HepG2 (cell line): ENCODE measurements around the gene LRRC45. TPM values are rescaled to one million over a fixed set of nuclear protein-coding genes. Genes with fewer than 3 reads are reported as not detected.

ENCODE experiments used
- ATF1 ChIP-seq: IDR thresholded peaks from 2 replicates; pipeline ENCODE4 v1.6.1; 2016; ENCODE audit warnings: mild to moderate bottlenecking, control low read depth
- ATF2 ChIP-seq: sonication (generic); formaldehyde crosslinking; IDR thresholded peaks from 2 replicates; pipeline ENCODE4 v1.4.0; 2020; ENCODE audit warnings: missing genetic modification reagents
- BRD4 ChIP-seq: sonication (generic); formaldehyde crosslinking; IDR thresholded peaks from 2 replicates; pipeline ENCODE4 v1.4.0; 2020; ENCODE audit warnings: missing genetic modification reagents
- DNMT3B ChIP-seq: conservative IDR thresholded peaks from 2 replicates; pipeline ENCODE4 v1.6.1; 2016; ENCODE audit warnings: missing biosample characterization, control low read depth
- GABPA ChIP-seq, 2 experiments: IDR thresholded peaks; 2 replicates each; pipeline ENCODE4 v1.6.1; 2011 to 2016; ENCODE audit warnings: low read depth in 2 of 2, low read length in 1 of 2, missing biosample characterization in 1 of 2, missing genetic modification characterization in 1 of 2
- HNRNPL ChIP-seq: fragments of 200-400 bp; formaldehyde crosslinking; IDR thresholded peaks from 2 replicates; pipeline ENCODE4 v1.6.1; 2017; ENCODE audit warnings: mild to moderate bottlenecking, low read depth, low read length
- MEIS2 ChIP-seq: sonication (generic); formaldehyde crosslinking; IDR thresholded peaks from 2 replicates; pipeline ENCODE4 v1.9.0; 2021; ENCODE audit warnings: mild to moderate bottlenecking, missing genetic modification reagents
- MXD4 ChIP-seq: IDR thresholded peaks from 2 replicates; pipeline ENCODE4 v1.6.1; 2016; ENCODE audit warnings: mild to moderate bottlenecking, missing biosample characterization, missing genetic modification reagents
- NFIB ChIP-seq: sonication (generic); formaldehyde crosslinking; IDR thresholded peaks from 2 replicates; pipeline ENCODE4 v1.9.0; 2021; ENCODE audit warnings: missing genetic modification reagents, mild to moderate bottlenecking, borderline replicate concordance
- PAF1 ChIP-seq: IDR thresholded peaks from 2 replicates; pipeline ENCODE4 v1.6.1; 2016; ENCODE audit warnings: missing genetic modification reagents, missing compliant biosample characterization
- PAWR ChIP-seq: sonication (generic); formaldehyde crosslinking; IDR thresholded peaks from 2 replicates; pipeline ENCODE4 v1.4.0; 2020; ENCODE audit warnings: missing genetic modification reagents, mild to moderate bottlenecking, borderline replicate concordance
- RCOR2 ChIP-seq: IDR thresholded peaks from 2 replicates; pipeline ENCODE4 v1.6.1; 2016; ENCODE audit warnings: missing biosample characterization, missing genetic modification reagents
- RFXANK ChIP-seq: IDR thresholded peaks from 2 replicates; pipeline ENCODE4 v1.6.1; 2016
- U2AF1 ChIP-seq: fragments of 200-400 bp; formaldehyde crosslinking; optimal IDR thresholded peaks from 2 replicates; pipeline ENCODE3; 2017; ENCODE audit warnings: mild to moderate bottlenecking, low read depth, low read length
- ZBTB20 ChIP-seq: sonication (generic); formaldehyde crosslinking; IDR thresholded peaks from 2 replicates; pipeline ENCODE4 v1.8.1; 2023; ENCODE audit warnings: missing genetic modification reagents, low read depth, mild to moderate bottlenecking, borderline replicate concordance
- ZFP36 ChIP-seq: fragments of 150-350 bp; IDR thresholded peaks from 2 replicates; pipeline ENCODE4 v1.6.1; 2018; ENCODE audit warnings: borderline replicate concordance, low read length, low read depth; ENCODE audit not compliant: partially characterized antibody
- ZNF12 ChIP-seq: sonication (generic); formaldehyde crosslinking; IDR thresholded peaks from 2 replicates; pipeline ENCODE4 v1.5.0; 2020; ENCODE audit warnings: missing genetic modification reagents
- ZNF18 ChIP-seq: sonication (generic); formaldehyde crosslinking; IDR thresholded peaks from 2 replicates; pipeline ENCODE4 v1.8.0; 2022; ENCODE audit warnings: mild to moderate bottlenecking, missing genetic modification reagents; ENCODE audit not compliant: insufficient replicate concordance
- ZNF709 ChIP-seq: sonication (generic); formaldehyde crosslinking; IDR thresholded peaks from 2 replicates; pipeline ENCODE4 v1.5.0; 2020; ENCODE audit warnings: mild to moderate bottlenecking, missing genetic modification reagents
- ZNF782 ChIP-seq: sonication (generic); formaldehyde crosslinking; IDR thresholded peaks from 2 replicates; pipeline ENCODE4 v1.4.0; 2020; ENCODE audit warnings: missing genetic modification reagents, mild to moderate bottlenecking, borderline replicate concordance
- polyA plus RNA-seq, 8 experiments: library from polyadenylated mRNA; depleted of rRNA in 3 of 8; stranded (reverse) in 7 of 8; unstranded in 1 of 8; fragments of >200 nt; fragmentation: Illumina TruSeq in 4 of 8; extraction: Trizol in 4 of 8; gene quantifications; 2 replicates each; pipeline versions ENCODE4 v1.2.1 to v1.2.3, GENCODE V29; 2011 to 2016; ENCODE audit warnings: low read depth in 4 of 8, missing spikeins in 1 of 8, mixed read lengths in 1 of 8; ENCODE audit not compliant: insufficient read depth in 1 of 8
- total RNA-seq, 5 experiments: library from RNA; depleted of rRNA; stranded (reverse); fragments of >200 nt; fragmentation: Illumina TruSeq; extraction: Trizol; gene quantifications; 2 replicates each; pipeline ENCODE4 v1.2.3, GENCODE V29; 2016; ENCODE audit warnings: low read depth in 1 of 5
- TF ChIP-seq, protein P1 (sequence below): sonication (generic); formaldehyde crosslinking; IDR thresholded peaks from 2 replicates; pipeline ENCODE4 v1.4.0; 2020; ENCODE audit warnings: missing genetic modification reagents, borderline replicate concordance
- TF ChIP-seq, protein P2 (sequence below): sonication (generic); formaldehyde crosslinking; IDR thresholded peaks from 2 replicates; pipeline ENCODE4 v1.5.0; 2020; ENCODE audit warnings: mild to moderate bottlenecking, missing genetic modification reagents

LRRC45 gene
- total and polyA plus RNA-seq, 2 of the 13 experiments (the other 11 are each of a cell fraction or from before 2014, with no cell fraction given) = 11.6 to 48.1 TPM

DNA sequence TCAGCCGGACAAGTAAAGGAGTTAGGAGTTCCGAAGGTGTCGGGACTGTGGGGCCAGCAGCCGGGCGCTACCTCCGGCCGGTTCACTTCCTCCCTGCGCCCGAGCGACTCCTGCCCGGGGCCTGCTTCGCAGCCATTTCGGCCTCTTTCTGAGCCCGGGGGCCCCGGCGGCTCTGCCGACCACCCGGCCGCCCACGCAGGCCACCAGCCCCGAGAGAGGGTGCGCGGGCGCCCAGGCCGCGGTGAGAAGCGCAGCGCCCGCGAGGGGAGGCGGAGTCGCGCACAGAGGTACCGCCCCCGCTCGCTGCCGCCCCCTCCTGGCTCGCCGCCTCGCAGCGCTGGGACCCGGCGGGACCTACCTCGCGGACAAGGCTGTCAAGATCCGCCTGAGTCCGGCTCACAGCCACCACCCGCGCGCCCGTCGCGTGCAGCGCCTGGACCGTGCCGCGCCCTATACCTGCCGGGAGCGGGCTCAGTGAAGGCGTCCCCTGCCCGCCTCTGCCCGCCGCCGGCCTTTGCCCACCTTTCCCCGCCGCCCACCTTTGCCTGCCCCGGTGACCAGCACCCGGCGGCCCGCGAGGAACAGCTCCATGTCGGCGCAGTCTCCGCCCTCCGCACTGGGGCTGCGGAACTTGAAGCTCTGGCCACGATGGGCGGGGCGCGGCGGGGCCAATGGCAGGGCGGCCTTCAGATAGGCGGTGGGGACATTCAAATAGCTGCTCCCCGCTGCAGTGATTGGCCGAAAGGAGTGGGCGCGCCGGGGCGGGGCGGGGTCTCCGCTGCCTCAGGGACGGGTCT lies 14.2 kb downstream of the LRRC45 start, which contains the start of gene DCXR (continued):
- peak; percentile 47 for TF ChIP-seq ZNF18 (CRISPR knock-in tag)
- peak; percentile 41; the same call in 1 of the 2 replicates for TF ChIP-seq ATF2
- TF ChIP-seq MXD4 (CRISPR knock-in tag) = peak; percentile 97
- TF ChIP-seq BRD4 (CRISPR knock-in tag) = no peak
- TF ChIP-seq U2AF1 = no peak
- peak; percentile 16; the same call in 1 of the 2 replicates for TF ChIP-seq GABPA (IDR thresholded peaks at IDR 0.05; ENCODE audit: low read depth, low read length)
- TF ChIP-seq GABPA (CRISPR knock-in tag; IDR thresholded peaks at IDR 0.05; ENCODE audit: low read depth) = no peak; the same call in 1 of the 2 replicates
- TF ChIP-seq MEIS2 (CRISPR knock-in tag) = peak; percentile 93
- no peak for TF ChIP-seq ZFP36
- TF ChIP-seq, protein P1, sequence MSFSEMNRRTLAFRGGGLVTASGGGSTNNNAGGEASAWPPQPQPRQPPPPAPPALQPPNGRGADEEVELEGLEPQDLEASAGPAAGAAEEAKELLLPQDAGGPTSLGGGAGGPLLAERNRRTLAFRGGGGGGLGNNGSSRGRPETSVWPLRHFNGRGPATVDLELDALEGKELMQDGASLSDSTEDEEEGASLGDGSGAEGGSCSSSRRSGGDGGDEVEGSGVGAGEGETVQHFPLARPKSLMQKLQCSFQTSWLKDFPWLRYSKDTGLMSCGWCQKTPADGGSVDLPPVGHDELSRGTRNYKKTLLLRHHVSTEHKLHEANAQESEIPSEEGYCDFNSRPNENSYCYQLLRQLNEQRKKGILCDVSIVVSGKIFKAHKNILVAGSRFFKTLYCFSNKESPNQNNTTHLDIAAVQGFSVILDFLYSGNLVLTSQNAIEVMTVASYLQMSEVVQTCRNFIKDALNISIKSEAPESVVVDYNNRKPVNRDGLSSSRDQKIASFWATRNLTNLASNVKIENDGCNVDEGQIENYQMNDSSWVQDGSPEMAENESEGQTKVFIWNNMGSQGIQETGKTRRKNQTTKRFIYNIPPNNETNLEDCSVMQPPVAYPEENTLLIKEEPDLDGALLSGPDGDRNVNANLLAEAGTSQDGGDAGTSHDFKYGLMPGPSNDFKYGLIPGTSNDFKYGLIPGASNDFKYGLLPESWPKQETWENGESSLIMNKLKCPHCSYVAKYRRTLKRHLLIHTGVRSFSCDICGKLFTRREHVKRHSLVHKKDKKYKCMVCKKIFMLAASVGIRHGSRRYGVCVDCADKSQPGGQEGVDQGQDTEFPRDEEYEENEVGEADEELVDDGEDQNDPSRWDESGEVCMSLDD (CRISPR knock-in tag) = no peak
- TF ChIP-seq HNRNPL = no peak
- TF ChIP-seq ZNF709 (CRISPR knock-in tag) = peak; percentile 68
- TF ChIP-seq, protein P2, sequence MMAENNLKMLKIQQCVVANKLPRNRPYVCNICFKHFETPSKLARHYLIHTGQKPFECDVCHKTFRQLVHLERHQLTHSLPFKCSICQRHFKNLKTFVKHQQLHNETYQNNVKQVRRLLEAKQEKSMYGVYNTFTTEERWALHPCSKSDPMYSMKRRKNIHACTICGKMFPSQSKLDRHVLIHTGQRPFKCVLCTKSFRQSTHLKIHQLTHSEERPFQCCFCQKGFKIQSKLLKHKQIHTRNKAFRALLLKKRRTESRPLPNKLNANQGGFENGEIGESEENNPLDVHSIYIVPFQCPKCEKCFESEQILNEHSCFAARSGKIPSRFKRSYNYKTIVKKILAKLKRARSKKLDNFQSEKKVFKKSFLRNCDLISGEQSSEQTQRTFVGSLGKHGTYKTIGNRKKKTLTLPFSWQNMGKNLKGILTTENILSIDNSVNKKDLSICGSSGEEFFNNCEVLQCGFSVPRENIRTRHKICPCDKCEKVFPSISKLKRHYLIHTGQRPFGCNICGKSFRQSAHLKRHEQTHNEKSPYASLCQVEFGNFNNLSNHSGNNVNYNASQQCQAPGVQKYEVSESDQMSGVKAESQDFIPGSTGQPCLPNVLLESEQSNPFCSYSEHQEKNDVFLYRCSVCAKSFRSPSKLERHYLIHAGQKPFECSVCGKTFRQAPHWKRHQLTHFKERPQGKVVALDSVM (CRISPR knock-in tag) = peak; percentile 64
- no peak for TF ChIP-seq ZNF12
- TF ChIP-seq ZNF782 = peak; percentile 61; the same call in 1 of the 2 replicates
- 0 out of 2 replicates have a peak, but pooled peaks have one; percentile 58 for TF ChIP-seq RFXANK (CRISPR knock-in tag)
- 0 out of 2 replicates have a peak, but pooled peaks have one; percentile 32 for TF ChIP-seq ZBTB20 (CRISPR knock-in tag)
- no peak for TF ChIP-seq RCOR2
- TF ChIP-seq PAF1 (CRISPR knock-in tag) = no peak
- no peak for TF ChIP-seq DNMT3B (CRISPR knock-in tag)
- TF ChIP-seq ATF1 (CRISPR knock-in tag) = no peak
- TF ChIP-seq NFIB (CRISPR knock-in tag) = no peak
- TF ChIP-seq PAWR (CRISPR knock-in tag) = 0 out of 2 replicates have a peak, but pooled peaks have one; percentile 51
